22Rv1 (cell line): Measurements from ENCODE around the gene CMTM8.

Experiments used
- CTCF ChIP-seq: fragments of 450-650 bp; IDR thresholded peaks from 2 replicates; pipeline ENCODE4 v1.5.1; 2017; ENCODE audit warnings: mild to moderate bottlenecking
- ZFX ChIP-seq: fragments of 450-650 bp; IDR thresholded peaks from 2 replicates; pipeline ENCODE4 v1.6.1; 2017; ENCODE audit warnings: antibody characterized with exemption, borderline replicate concordance

- TF ChIP-seq CTCF (no peak), ZFX (no peak)
Measured at GRCh38 chr3:32326795-32327194, 88.3 kb downstream of the CMTM8 start.
